Mesenteric fat pad (tissue), 1 donor: ENCODE results near the gene PIK3C2B. TPM values are rescaled to one million over a fixed set of nuclear protein-coding genes. Genes with fewer than 3 reads are reported as not detected.
"Not testable (repeated sequence)": the region's sequence is repeated elsewhere in the genome, so short reads cannot be mapped to it uniquely, and the experiment has no call there.

Source experiments
- DNase-seq: peaks from one replicate; pipeline ENCODE4 v3.0.0-alpha.2; 2020; ENCODE audit warnings: low spot score
- total RNA-seq: library from RNA; stranded (reverse); fragmentation: NEBNext Ultra II Directional; extraction: Animal tissue kit (Norgen Biotek cat#: 25700); gene quantifications from one replicate; pipeline ENCODE4 v1.2.1, GENCODE V29; 2021
- donor health status: DM: yes; HTN: yes; CAD: no.

Gene PIK3C2B
- total RNA-seq, 1 donor from 2014 or later: 47.1 TPM

GRCh38 chr1:204506969-204507316 lies 12.3 kb upstream of the PIK3C2B start:
- DNase-seq: no peak

DNA sequence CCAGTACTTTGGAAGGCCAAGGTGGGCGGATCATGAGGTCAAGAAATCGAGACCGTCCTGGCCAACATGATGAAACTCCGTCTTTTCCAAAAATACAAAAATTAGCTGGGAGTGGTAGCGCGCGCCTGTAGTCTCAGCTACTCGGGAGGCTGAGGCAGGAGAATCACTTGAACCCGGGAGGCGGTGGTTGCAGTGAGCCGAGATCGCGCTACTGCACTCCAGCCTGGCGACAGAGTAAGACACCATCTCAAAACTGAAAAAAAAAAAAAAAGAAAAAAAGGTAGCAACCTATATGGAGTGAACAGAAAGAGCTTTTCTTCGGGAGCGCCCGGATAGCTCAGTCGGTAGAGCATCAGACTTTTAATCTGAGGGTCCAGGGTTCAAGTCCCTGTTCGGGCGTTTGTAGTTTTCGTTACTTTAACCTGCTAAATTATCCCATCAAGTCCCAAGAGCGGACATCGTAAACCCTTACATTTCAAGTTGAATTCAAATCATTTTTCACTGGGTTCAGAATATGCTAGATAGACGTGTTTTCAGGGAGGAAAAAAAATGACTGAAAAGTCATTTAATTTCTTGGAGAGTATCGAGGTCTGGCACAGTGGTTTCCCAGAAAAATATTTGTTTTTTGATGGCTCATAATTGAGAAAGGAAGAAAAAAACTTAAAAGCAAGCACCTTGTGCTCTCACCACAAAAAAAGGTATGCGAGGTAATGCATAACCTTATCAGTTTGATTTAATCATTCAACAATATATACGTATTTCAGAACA lies 11.8 kb upstream of the PIK3C2B start:
- DNase-seq: no peak

DNA sequence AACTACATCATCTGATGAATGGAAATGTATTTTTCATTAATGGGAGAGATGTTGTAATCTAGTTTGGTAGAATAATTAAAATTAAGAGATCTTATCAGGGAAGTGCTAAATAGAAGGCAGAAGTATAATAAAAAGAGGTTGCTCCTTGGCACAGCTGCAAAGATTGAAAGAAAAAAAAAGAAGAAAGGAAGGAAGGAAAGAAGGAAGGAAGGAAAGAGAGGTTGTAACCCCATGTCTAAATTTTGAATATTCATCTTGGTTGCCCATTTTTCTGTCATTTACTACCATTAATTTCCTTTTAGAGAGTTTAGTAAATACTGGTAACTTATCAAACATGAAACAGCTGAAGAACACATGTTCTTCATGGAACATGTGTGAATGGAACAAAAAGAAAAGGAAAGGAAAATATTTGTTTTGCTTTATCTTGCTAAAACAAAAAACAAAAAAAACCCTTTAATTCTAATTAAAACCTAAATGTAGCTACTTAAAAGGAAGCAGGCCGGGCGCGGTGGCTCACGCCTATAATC lies 11.1 kb upstream of the PIK3C2B start:
- DNase-seq: no peak

DNA sequence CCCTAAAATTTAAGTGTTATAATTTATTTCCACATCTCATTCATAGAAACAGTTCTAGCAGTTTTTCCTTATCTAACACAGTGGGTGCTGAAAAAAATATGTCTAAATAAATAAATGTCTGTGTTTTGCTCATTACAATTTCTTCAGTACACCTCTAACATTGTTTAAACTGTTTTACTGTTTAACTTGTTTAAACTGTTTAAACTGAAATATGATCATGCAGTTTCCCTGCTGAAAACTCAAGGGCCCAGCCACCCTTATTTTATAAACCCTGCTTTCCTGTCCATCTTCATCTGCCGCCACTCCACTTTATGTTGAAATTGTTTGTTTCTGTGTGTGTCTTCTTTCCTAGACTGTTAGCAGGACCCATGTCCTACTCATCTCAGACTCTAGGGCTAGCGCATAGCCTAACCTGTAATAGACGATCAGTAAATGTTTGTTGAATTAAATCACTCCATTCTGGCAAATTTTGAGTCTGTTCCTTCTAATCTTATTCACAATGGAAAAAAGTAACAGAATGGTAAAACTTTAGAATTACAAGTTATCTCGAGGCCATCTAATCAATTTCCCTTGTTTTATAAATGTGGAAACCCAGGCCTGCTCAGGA lies 9.4 kb upstream of the PIK3C2B start:
- no peak for DNase-seq

GRCh38 chr1:204503122-204503912 lies 8.7 kb upstream of the PIK3C2B start:
- no peak for DNase-seq

DNA sequence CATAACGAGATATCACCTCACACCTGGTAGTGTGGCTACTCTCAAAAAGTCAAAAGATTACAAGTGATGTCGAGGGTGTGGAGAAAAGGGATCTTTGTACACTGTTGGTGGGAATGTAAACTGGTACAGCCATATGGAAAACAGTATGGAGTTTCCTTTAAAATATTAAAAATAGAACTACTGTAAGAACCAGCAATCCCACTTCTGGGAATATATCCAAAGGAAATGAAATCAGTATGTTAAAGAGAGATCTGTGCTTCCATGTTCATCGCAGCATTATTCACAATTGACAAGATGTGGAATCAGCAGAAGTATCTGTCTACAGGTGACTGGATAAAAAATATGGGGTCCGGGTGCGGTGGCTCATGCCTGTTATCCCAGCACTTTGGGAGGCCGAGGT lies 7.6 kb upstream of the PIK3C2B start:
- no peak for DNase-seq

- no peak for DNase-seq
Observed at GRCh38 chr1:204499511-204500468, 5.2 kb upstream of the PIK3C2B start.

- no peak for DNase-seq
Observed at GRCh38 chr1:204498981-204499380, 4.4 kb upstream of the PIK3C2B start.

- DNase-seq: no peak
Observed at GRCh38 chr1:204495777-204496176, 1.2 kb upstream of the PIK3C2B start.

DNA sequence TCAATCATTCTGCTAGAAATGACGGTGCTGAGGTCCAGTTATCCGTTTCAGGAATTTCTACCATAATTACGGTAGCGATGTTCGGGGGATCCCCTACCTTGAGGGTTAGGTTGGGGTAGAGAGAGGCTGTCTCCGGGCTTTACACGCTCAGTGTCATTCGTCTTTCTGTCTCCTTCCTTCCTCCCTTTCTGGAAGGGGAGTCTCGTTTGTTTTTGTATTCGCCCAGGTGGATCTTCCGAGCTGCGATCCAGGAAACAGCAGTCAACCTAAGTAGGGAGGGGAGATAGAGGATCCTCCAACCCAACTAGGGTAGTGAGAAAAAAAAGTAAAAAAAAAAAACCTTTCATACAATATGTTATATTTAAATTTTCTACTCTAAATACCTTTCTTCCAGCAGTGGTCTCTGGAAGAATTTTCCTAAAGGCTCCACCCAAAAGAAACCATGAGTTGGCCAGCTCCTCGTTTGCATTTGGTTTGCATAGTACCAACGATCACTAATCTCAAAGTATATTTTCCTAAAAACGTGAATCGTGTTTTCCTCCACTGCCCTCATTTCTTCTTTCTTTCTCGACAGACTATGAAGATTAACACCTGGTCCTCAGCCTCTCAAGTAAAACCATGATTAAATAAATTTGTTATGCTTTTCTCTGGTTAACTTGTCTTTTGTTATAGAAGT lies 611 bp upstream of the PIK3C2B start:
- no peak for DNase-seq

DNA sequence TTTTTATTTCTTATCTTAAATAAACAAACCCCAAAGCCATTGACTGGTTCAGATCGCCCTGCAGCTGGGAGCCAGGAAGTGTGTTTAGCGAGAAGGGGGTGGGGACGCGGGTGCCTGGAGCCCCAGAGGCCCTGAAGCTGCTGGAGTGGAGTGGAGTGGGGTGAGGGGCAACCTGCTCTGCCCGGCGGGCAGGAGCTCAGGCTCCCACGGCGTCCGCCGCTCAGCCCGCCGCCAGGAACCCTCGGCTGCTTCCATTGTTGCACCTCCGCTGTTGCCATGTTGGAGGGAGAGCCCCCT lies 673 bp downstream of the PIK3C2B start:
- no peak for DNase-seq

DNA sequence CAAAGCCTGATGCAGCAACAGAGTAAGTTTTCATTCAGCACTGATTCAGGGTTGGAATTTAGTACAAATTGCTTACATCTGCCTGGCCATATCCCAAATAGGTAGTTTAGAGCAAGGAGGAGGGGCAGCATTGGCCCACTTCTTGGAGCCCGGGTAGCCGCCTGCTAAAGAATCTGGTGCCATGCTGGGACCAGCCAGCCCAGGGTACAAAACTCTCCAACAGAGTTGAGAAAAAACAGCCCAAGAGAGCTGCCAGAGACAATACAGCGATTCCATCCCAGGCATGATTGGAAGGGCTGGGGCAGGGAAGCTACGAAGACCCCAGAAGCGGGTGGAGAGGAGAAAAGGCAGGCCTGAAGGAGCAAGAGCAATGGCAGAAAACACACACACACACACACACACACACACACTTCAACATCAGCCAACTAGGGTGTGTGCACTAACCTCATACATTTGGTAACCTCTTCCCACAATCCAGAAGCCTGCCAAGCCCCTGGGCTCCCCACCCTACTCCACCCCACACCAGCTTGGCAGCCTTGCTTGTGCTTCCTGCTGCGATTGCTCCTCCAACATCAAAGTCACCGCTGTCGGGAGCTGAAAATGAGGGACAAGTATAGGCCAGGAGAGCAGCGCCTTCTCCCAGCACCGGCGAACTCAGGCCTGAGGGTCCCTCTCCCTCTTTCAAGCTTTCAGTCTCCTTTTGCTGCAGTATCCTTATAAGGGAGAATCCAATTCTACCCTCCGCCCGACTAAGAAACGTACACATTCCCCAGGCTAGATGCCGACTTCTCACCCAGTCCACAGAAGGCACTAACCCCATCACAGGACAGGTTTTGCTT lies 1.2 kb downstream of the PIK3C2B start:
- no peak for DNase-seq

DNA sequence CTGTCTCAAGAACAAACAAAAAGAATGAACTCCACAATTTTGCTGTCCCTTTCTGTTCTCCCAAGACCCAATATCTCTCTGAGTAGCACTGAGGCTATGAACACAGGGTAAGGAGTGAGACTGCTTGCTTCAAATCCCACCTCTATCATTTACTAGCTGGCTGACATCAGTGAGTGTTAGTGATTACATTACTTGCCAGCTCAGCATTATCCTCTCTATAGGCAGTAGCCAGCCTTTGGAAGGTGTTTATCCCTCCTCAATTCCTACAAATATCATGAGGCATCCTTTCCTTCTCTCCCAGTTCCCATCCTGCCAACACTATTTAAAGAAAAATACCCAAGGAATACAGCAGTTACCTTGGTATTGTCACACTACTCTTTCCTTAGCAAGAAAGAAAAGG lies 3.0 kb downstream of the PIK3C2B start:
- DNase-seq: no peak

GRCh38 chr1:204487256-204487615 lies 7.4 kb downstream of the PIK3C2B start:
- no peak for DNase-seq

- not testable (repeated sequence) for DNase-seq
Observed at GRCh38 chr1:204486513-204487255, 7.9 kb downstream of the PIK3C2B start.

GRCh38 chr1:204483791-204484190 lies 10.8 kb downstream of the PIK3C2B start:
- no peak for DNase-seq

- DNase-seq: no peak
Observed at GRCh38 chr1:204480515-204480914, 14.1 kb downstream of the PIK3C2B start.

DNA sequence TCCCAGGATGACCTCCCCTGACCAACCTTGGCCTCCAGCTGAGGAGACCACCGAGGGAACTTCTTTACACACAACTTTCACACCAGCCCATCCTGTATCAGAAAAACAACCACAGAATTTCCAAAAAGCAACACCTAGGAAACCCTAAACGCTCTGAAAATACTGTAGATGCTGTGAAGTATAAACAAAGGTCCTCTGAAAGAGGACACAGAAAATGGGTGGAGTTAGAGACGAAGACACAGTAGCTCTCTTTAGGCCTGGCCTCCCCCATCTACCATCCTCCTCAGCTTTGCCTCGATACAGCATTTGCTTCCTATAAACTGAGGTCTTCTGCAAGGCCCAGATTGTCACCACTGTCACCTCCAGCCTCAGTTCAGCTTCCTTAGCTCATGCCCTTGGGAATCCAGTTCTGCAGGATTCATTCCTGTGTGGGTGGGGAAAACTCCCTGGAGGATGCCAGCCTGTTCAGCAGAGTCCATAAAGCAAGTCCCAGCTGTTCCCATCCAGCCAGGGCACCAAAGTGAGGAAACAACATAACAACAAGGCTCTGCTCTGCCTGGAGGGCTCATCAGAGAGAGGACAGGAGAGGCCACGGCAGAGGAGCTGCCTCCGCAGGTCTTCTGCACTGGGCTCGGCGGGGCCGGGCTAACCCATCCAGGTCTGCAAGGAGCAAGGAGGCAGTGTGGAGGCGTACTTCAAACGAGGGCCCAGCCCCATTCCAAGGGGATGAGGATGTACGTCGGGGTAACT lies 15.0 kb downstream of the PIK3C2B start:
- no peak for DNase-seq
